ENCODE data around the gene VAV3. TPM values are rescaled to one million over a fixed set of nuclear protein-coding genes. Genes with fewer than 3 reads are reported as not detected.
A peak's percentile ranks its signal among the peaks of the same experiment; 100 is the strongest.

Gene VAV3
- total and polyA plus RNA-seq, 10 of the 15 experiments (the other 5 are each of a cell fraction or from before 2014, with no cell fraction given) = 0.84 to 5.5 (median 3.4) TPM

DNA sequence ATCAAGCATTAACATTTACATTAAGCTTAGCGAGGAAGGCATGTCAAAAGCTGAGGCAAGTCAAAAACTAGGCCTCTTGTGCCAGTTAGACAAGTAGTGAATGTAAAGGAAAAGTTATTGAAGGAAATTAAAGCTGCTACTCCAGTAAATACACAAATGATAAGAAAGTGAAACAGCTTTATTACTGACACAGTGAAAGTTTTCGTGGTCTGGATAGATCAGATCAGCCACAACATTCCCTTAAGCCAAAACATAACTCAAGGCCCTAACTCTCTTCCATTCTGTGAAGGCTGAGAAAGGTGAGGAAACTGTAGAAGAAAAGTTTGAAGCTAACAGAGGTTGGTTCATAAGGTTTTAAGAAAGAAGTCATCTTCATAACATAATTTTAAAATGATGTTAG lies 131.9 kb downstream of the VAV3 start:
- Histone ChIP-seq H3K4me2 (ENCODE audit: control insufficient read depth, insufficient read depth) (no peak overlapping the region), H3K36me3 (ENCODE audit: control insufficient read depth in 2 of 2, insufficient read depth in 2 of 2, low read length in 1 of 2) (no peaks in the 10 kb centered on the region), H3K79me2 (ENCODE audit: control insufficient read depth, insufficient read depth, low read length) (no peaks in the 10 kb centered on the region), H3K4me3 (no peak overlapping the region), H3K27ac (ENCODE audit: control insufficient read depth, insufficient read depth) (no peak overlapping the region), H3K9me3 (replicated peaks; ENCODE audit: control insufficient read depth, insufficient read depth, low read length) (no peaks in the 10 kb centered on the region; the same call in 2 of the 3 replicates), H3K27me3 (replicated peaks in 1 of 2; ENCODE audit: control insufficient read depth in 2 of 2, insufficient read depth in 2 of 2, low read length in 1 of 2) (no peaks in the 10 kb centered on the region), H3K4me1 (ENCODE audit: control insufficient read depth, insufficient read depth, low read length) (peaks cover 11% of the 10 kb centered on the region), H4K20me1 (ENCODE audit: control insufficient read depth, insufficient read depth) (no peaks in the 10 kb centered on the region), H2AFZ (ENCODE audit: control insufficient read depth, low read depth, low read length) (no peak overlapping the region), H3K9ac (ENCODE audit: control insufficient read depth, insufficient read depth, low read length) (no peak overlapping the region)
- no TSS peak for BruUV-seq (replicated peaks)
- no peak for TF ChIP-seq GATAD2B (conservative IDR thresholded peaks at IDR 0.05; ENCODE audit: low read depth)
- TF ChIP-seq MXI1 (IDR thresholded peaks at IDR 0.05; ENCODE audit: low read depth, low read length) = no peak
- TF ChIP-seq NR2C1 (IDR thresholded peaks at IDR 0.05) = no peak
- ATAC-seq = no peak
- ChIA-PET RAD21 (ENCODE audit: unreplicated experiment) (interaction anchor here (1.5 kb wide), 1 partner anchor 17 kb away, joined by 4 read pairs; no protein-coding TSS in a partner anchor), CTCF (interaction anchor here (0.6 to 2.1 kb wide), 2 partner anchors 51 to 102 kb away, joined by 3 to 6 read pairs; no protein-coding TSS in a partner anchor), SMC1A (ENCODE audit: uncharacterized antibody, unreplicated experiment) (interaction anchor here (2.2 kb wide), 1 partner anchor 51 kb away, joined by 7 read pairs; no protein-coding TSS in a partner anchor), POLR2A (no interaction called here)
- FAIRE-seq = no peak
- in situ Hi-C loops (cut with MboI) (no loop called here), intact Hi-C loops (cut with micrococcal nuclease; ENCODE audit: unreplicated experiment) (loop anchor here (5.0 kb wide), 1 partner anchor 46 kb away; no protein-coding TSS in a partner anchor)
- 0% methylated on average over 2 of the region's 2 CpGs for WGBS (ENCODE audit: insufficient coverage, insufficient replicate concordance, low lambda C conversion rate, missing lambda C conversion rate)
- DNase-seq (ENCODE audit: low read depth, low spot score) = no peak

DNA sequence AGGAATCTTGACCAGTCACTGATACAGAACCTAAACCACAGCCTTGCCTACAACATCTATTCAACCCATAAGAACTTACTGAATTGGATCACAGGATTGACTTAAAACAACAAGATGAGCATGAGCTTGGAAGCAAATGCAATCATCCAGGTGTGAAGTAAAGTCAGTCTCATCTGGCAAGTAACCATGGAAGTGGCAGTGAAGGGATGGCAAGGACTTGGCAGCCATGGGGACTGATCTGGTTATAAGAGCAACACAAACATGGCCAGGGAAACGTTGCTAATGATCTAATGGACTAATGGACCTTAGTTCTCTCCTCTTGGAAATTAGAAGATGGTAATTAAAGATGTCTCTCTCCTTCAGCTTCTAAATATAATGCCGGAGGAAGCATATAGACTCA lies 133.1 kb downstream of the VAV3 start:
- no peaks in the 10 kb centered on the region for H3K27me3 ChIP-seq (replicated peaks in 1 of 2; ENCODE audit: control insufficient read depth in 2 of 2, insufficient read depth in 2 of 2, low read length in 1 of 2)
- H3K9me3 ChIP-seq (replicated peaks; ENCODE audit: control insufficient read depth, insufficient read depth, low read length) = no peaks in the 10 kb centered on the region
- no peak overlapping the region for H2AFZ ChIP-seq (ENCODE audit: control insufficient read depth, low read depth, low read length)
- no peak overlapping the region for H3K4me3 ChIP-seq
- no peak overlapping the region for H3K27ac ChIP-seq (ENCODE audit: control insufficient read depth, insufficient read depth)
- no peaks in the 10 kb centered on the region for H3K79me2 ChIP-seq (ENCODE audit: control insufficient read depth, insufficient read depth, low read length)
- TF ChIP-seq CEBPB (IDR thresholded peaks at IDR 0.05; ENCODE audit: borderline replicate concordance in 1 of 2, low read depth in 2 of 2, low read length in 2 of 2) (no peak), SIN3A (IDR thresholded peaks at IDR 0.05; ENCODE audit: low read depth, low read length) (no peak), HCFC1 (IDR thresholded peaks at IDR 0.05; ENCODE audit: low read length) (no peak)
- POLR2A ChIA-PET = interaction anchor here (0.6 kb wide), 1 partner anchor 347 kb away, joined by 3 read pairs; no protein-coding TSS in a partner anchor
- no peaks in the 10 kb centered on the region for H4K20me1 ChIP-seq (ENCODE audit: control insufficient read depth, insufficient read depth)
- in situ Hi-C loops (cut with MboI) = no loop called here
- intact Hi-C loops (cut with micrococcal nuclease; ENCODE audit: unreplicated experiment) = loop anchor here (5.0 kb wide), 1 partner anchor 45 kb away; no protein-coding TSS in a partner anchor
- 50% methylated on average over 2 of the region's 2 CpGs for WGBS (ENCODE audit: insufficient coverage, insufficient replicate concordance, low lambda C conversion rate, missing lambda C conversion rate)
- RAD21 ChIA-PET (ENCODE audit: unreplicated experiment) = interaction anchor here (1.5 kb wide), 1 partner anchor 16 kb away, joined by 4 read pairs; no protein-coding TSS in a partner anchor
- peaks cover 11% of the 10 kb centered on the region for H3K4me1 ChIP-seq (ENCODE audit: control insufficient read depth, insufficient read depth, low read length)
- CTCF ChIA-PET = interaction anchor here (1.0 to 2.1 kb wide), 3 partner anchors 14 to 293 kb away, joined by 3 to 6 read pairs (median 4); no protein-coding TSS in a partner anchor
- no peak overlapping the region for H3K9ac ChIP-seq (ENCODE audit: control insufficient read depth, insufficient read depth, low read length)
- BruUV-seq (replicated peaks) = no TSS peak
- H3K36me3 ChIP-seq (ENCODE audit: control insufficient read depth in 2 of 2, insufficient read depth in 2 of 2, low read length in 1 of 2) = no peaks in the 10 kb centered on the region
- SMC1A ChIA-PET (ENCODE audit: uncharacterized antibody, unreplicated experiment) = interaction anchor here (1.0 to 2.2 kb wide), 3 partner anchors 9 to 50 kb away, joined by 3 to 7 read pairs (median 6); no protein-coding TSS in a partner anchor
- FAIRE-seq (peak; percentile 57), DNase-seq (ENCODE audit: low read depth, low spot score) (no peak), ATAC-seq (no peak)
- H3K4me2 ChIP-seq (ENCODE audit: control insufficient read depth, insufficient read depth) = no peak overlapping the region

Measured in GM12878 (cell line).